Stimulated activated CD8-positive, alpha-beta memory T cell treated with anti-CD3 and anti-CD28 coated beads, Interleukin-15, amount 100 ng/mL, for 24 hours (primary cell): Measurements from ENCODE around the gene UBA52.
"Not testable (repeated sequence)": the region's sequence is repeated elsewhere in the genome, so short reads cannot be mapped to it uniquely, and the experiment has no call there.

ENCODE experiments used
- DNase-seq: peaks from one replicate; pipeline ENCODE4 v3.0.0-alpha.2; 2020; ENCODE audit warnings: low read depth

Gene UBA52

GRCh38 chr19:18571564-18572344 lies at the start of gene UBA52:
Gene UBA52 (plus strand): TSS chr19:18571857. CDS start chr19:18573301, 1,444 bp downstream.
- DNase-seq = peak; percentile 99

GRCh38 chr19:18522124-18522861 lies 49.4 kb upstream of the UBA52 start:
- DNase-seq = peak; percentile 100

GRCh38 chr19:18522862-18523440 lies 48.7 kb upstream of the UBA52 start:
- not testable (repeated sequence) for DNase-seq

GRCh38 chr19:18523841-18524240 lies 47.8 kb upstream of the UBA52 start:
- DNase-seq = no peak

GRCh38 chr19:18526316-18526715 lies 45.3 kb upstream of the UBA52 start:
- no peak for DNase-seq

GRCh38 chr19:18529782-18530181 lies 41.9 kb upstream of the UBA52 start:
- DNase-seq = no peak

GRCh38 chr19:18531485-18531884 lies 40.2 kb upstream of the UBA52 start:
- no peak for DNase-seq

GRCh38 chr19:18532168-18532890 lies 39.3 kb upstream of the UBA52 start:
- no peak for DNase-seq

- no peak for DNase-seq
Measured at GRCh38 chr19:18533058-18533457, 38.6 kb upstream of the UBA52 start.

GRCh38 chr19:18536475-18536874 lies 35.2 kb upstream of the UBA52 start:
- no peak for DNase-seq

GRCh38 chr19:18537431-18537830 lies 34.2 kb upstream of the UBA52 start:
- no peak for DNase-seq

GRCh38 chr19:18538115-18538514 lies 33.5 kb upstream of the UBA52 start:
- DNase-seq = no peak

GRCh38 chr19:18539372-18539771 lies 32.3 kb upstream of the UBA52 start:
- DNase-seq = no peak

- DNase-seq = not testable (repeated sequence)
Measured at GRCh38 chr19:18540200-18540599, 31.5 kb upstream of the UBA52 start.

GRCh38 chr19:18541258-18541991 lies 30.2 kb upstream of the UBA52 start:
- DNase-seq = no peak

GRCh38 chr19:18541992-18542940 lies 29.4 kb upstream of the UBA52 start:
- no peak for DNase-seq

- DNase-seq = peak; percentile 83
Measured at GRCh38 chr19:18542941-18543813, 28.5 kb upstream of the UBA52 start, which contains the start of gene FKBP8. Gene FKBP8 (minus strand): TSS chr19:18543573. CDS start chr19:18541970, 1,603 bp downstream.

GRCh38 chr19:18543814-18544475 lies 27.7 kb upstream of the UBA52 start:
- no peak for DNase-seq

GRCh38 chr19:18551631-18552030 lies 20.0 kb upstream of the UBA52 start:
- DNase-seq = no peak
